H9 (cell line): Measurements from ENCODE around the gene PPP4R3B. TPM values are rescaled to one million over a fixed set of nuclear protein-coding genes. Genes with fewer than 3 reads are reported as not detected.

Experiments used
- DNase-seq: peaks from one replicate; pipeline ENCODE4 v3.0.0-alpha.2; 2017
- H2AFZ ChIP-seq: one replicate; pipeline ENCODE4 v1.6.1; 2013; ENCODE audit warnings: mild to moderate bottlenecking, low read length, control low read depth, moderate library complexity
- H2AK5ac ChIP-seq: 2 replicates; pipeline ENCODE4 v1.6.1; 2013; ENCODE audit warnings: low read length, control low read depth, mixed read lengths; ENCODE audit not compliant: insufficient read length
- H2BK120ac ChIP-seq: one replicate; pipeline ENCODE4 v1.6.1; 2013; ENCODE audit warnings: low read depth, mild to moderate bottlenecking, low read length, control low read depth, inconsistent platforms; ENCODE audit not compliant: poor library complexity, severe bottlenecking
- H2BK12ac ChIP-seq: 2 replicates; pipeline ENCODE4 v1.6.1; 2013; ENCODE audit warnings: low read length, control low read depth, mixed read lengths, low read depth; ENCODE audit not compliant: insufficient read length
- H2BK15ac ChIP-seq: 2 replicates; pipeline ENCODE4 v1.6.1; 2013; ENCODE audit warnings: low read depth, low read length, control low read depth
- H2BK20ac ChIP-seq: one replicate; pipeline ENCODE4 v1.6.1; 2013; ENCODE audit warnings: low read depth, mild to moderate bottlenecking, low read length, control low read depth, inconsistent platforms; ENCODE audit not compliant: poor library complexity, severe bottlenecking
- H2BK5ac ChIP-seq: 2 replicates; pipeline ENCODE4 v1.6.1; 2013; ENCODE audit warnings: low read length, control low read depth, mixed read lengths; ENCODE audit not compliant: insufficient read length
- H3K14ac ChIP-seq: 2 replicates; pipeline ENCODE4 v1.6.1; 2013; ENCODE audit warnings: low read length, control low read depth; ENCODE audit not compliant: insufficient read depth
- H3K18ac ChIP-seq: 2 replicates; pipeline ENCODE4 v1.6.1; 2013; ENCODE audit warnings: low read depth, mild to moderate bottlenecking, mixed read lengths, low read length, control low read depth; ENCODE audit not compliant: insufficient read length
- H3K23ac ChIP-seq: 2 replicates; pipeline ENCODE4 v1.6.1; 2013; ENCODE audit warnings: low read length, control low read depth, mixed read lengths, low read depth; ENCODE audit not compliant: insufficient read length
- H3K23me2 ChIP-seq: 2 replicates; pipeline ENCODE4 v1.6.1; 2013; ENCODE audit warnings: low read depth, mild to moderate bottlenecking, mixed read lengths, low read length, control low read depth; ENCODE audit not compliant: insufficient read length, poor library complexity, severe bottlenecking
- H3K27ac ChIP-seq: 2 replicates; pipeline ENCODE4 v1.5.1; 2013; ENCODE audit warnings: low read length, control low read depth, mixed read lengths, low read depth; ENCODE audit not compliant: insufficient read length
- H3K27me3 ChIP-seq: 2 replicates; pipeline ENCODE4 v1.6.1; 2013; ENCODE audit warnings: low read length, control low read depth, inconsistent platforms; ENCODE audit not compliant: insufficient read depth
- H3K4ac ChIP-seq: 2 replicates; pipeline ENCODE4 v1.6.1; 2013; ENCODE audit warnings: low read depth, mild to moderate bottlenecking, control low read depth, inconsistent platforms, low read length, moderate library complexity
- H3K4me1 ChIP-seq: 2 replicates; pipeline ENCODE4 v1.6.1; 2013; ENCODE audit warnings: low read length, control low read depth, inconsistent platforms; ENCODE audit not compliant: insufficient read depth
- H3K4me2 ChIP-seq: 2 replicates; pipeline ENCODE4 v1.6.1; 2013; ENCODE audit warnings: low read length, control low read depth, mixed read lengths; ENCODE audit not compliant: insufficient read length, insufficient read depth
- H3K56ac ChIP-seq: 2 replicates; pipeline ENCODE4 v1.6.1; 2013; ENCODE audit warnings: low read depth, mild to moderate bottlenecking, mixed read lengths, low read length, control low read depth; ENCODE audit not compliant: insufficient read length
- H3K79me1 ChIP-seq: 2 replicates; pipeline ENCODE4 v1.6.1; 2013; ENCODE audit warnings: low read depth, mild to moderate bottlenecking, moderate library complexity, low read length, control low read depth, inconsistent platforms; ENCODE audit not compliant: insufficient read depth, poor library complexity, severe bottlenecking
- H3K79me2 ChIP-seq: 2 replicates; pipeline ENCODE4 v1.6.1; 2013; ENCODE audit warnings: low read length, control low read depth, inconsistent platforms; ENCODE audit not compliant: insufficient read depth
- H3K9ac ChIP-seq: 2 replicates; pipeline ENCODE4 v1.6.1; 2013; ENCODE audit warnings: low read length, control low read depth, mixed read lengths; ENCODE audit not compliant: insufficient read length; ENCODE audit errors: extremely low read depth
- H3K9me3 ChIP-seq: one replicate; pipeline ENCODE4 v1.6.1; 2013; ENCODE audit warnings: low read depth, low read length, inconsistent platforms; ENCODE audit not compliant: control insufficient read depth
- H3T11ph ChIP-seq: one replicate; pipeline ENCODE4 v1.6.1; 2013; ENCODE audit warnings: mild to moderate bottlenecking, low read length, control low read depth, inconsistent platforms
- H4K20me1 ChIP-seq: one replicate; pipeline ENCODE4 v1.6.1; 2013; ENCODE audit not compliant: control insufficient read depth, insufficient read length, insufficient read depth
- H4K5ac ChIP-seq: 2 replicates; pipeline ENCODE4 v1.6.1; 2013; ENCODE audit warnings: low read depth, mild to moderate bottlenecking, mixed read lengths, low read length, control low read depth; ENCODE audit not compliant: insufficient read length
- H4K8ac ChIP-seq: replicated peaks from 2 replicates; pipeline ENCODE4 v1.6.1; 2013; ENCODE audit warnings: low read length, control low read depth, mixed read lengths, low read depth; ENCODE audit not compliant: insufficient read length
- H4K91ac ChIP-seq: 2 replicates; pipeline ENCODE4 v1.6.1; 2013; ENCODE audit warnings: low read depth, mild to moderate bottlenecking, moderate library complexity, mixed read lengths, low read length, control low read depth; ENCODE audit not compliant: insufficient read length
- H3K27ac Mint-ChIP-seq, 3 experiments: 2 replicates in 2 of 3; 3 replicates in 1 of 3; pipeline ENCODE4 v1.8.0; 2020 to 2021; ENCODE audit warnings: mixed read lengths in 3 of 3, mild to moderate bottlenecking in 1 of 3, moderate library complexity in 1 of 3
- H3K27me3 Mint-ChIP-seq: 2 replicates; pipeline ENCODE4 v1.8.0; 2021; ENCODE audit warnings: low read depth, mild to moderate bottlenecking, moderate library complexity, mixed read lengths
- H3K36me3 Mint-ChIP-seq, 3 experiments: 2 replicates in 2 of 3; 3 replicates in 1 of 3; pipeline ENCODE4 v1.8.0; 2020 to 2021; ENCODE audit warnings: low read depth in 3 of 3, mixed read lengths in 3 of 3; ENCODE audit not compliant: insufficient read depth in 1 of 3
- H3K4me1 Mint-ChIP-seq, 2 experiments: 2 replicates each; pipeline ENCODE4 v1.8.0; 2020; ENCODE audit warnings: mixed read lengths in 2 of 2
- H3K4me3 Mint-ChIP-seq, 2 experiments: 2 replicates in 1 of 2; 3 replicates in 1 of 2; pipeline ENCODE4 v1.8.0; 2020 to 2021; ENCODE audit warnings: mild to moderate bottlenecking in 2 of 2, mixed read lengths in 2 of 2, moderate library complexity in 1 of 2
- H3K9me3 Mint-ChIP-seq, 2 experiments: 2 replicates in 1 of 2; 3 replicates in 1 of 2; pipeline ENCODE4 v1.8.0; 2020; ENCODE audit warnings: mild to moderate bottlenecking in 2 of 2, mixed read lengths in 2 of 2, moderate library complexity in 1 of 2
- WGBS: extraction: QIAGEN DNeasy Blood & Tissue Kit; methylation state at CpG from one replicate; pipeline ENCODE4 v1.1.7; 2013; ENCODE audit warnings: missing lambda C conversion rate, low lambda C conversion rate, mixed read lengths; ENCODE audit not compliant: insufficient read length; ENCODE audit errors: extremely low coverage; 5-methylcytosine and 5-hydroxymethylcytosine counted together
- total RNA-seq: library from RNA; stranded (reverse); gene quantifications from 2 replicates; pipeline ENCODE4 v1.2.1, GENCODE V29; 2021
- TF ChIP-seq, protein P1 (sequence below): fragments of 200-600 bp; sonication (generic); conservative IDR thresholded peaks from 3 replicates; pipeline ENCODE4 v1.8.0; 2021; ENCODE audit warnings: antibody characterized with exemption, mild to moderate bottlenecking

PPP4R3B gene
- total RNA-seq, 1 experiment from 2014 or later: 37.6 TPM

DNA sequence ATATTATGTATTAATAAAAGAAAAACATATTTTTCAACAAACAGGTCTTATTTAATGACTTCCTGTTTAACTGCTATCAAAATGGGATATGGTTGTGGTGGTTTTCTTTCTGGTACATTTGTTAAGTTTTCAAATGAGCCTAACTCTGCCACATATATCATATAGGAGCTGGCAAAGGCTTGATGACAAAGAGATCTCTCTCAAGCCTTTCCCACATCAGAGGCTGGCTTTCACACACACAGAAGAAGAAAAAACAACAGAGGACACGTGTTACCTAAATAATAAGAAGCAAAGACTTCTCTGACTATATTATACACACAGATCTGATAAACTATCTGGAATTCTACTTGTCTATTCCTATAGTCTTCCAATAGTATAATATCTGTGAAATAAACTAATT lies 51.8 kb downstream of the PPP4R3B start:
- WGBS: no CpG with 5 or more reads among the region's 1 CpG
- Histone ChIP-seq H2BK12ac (no peak overlapping the region), H3K4me1 (no peaks in the 10 kb centered on the region), H3T11ph (no peak overlapping the region), H4K5ac (no peak overlapping the region), H3K4me2 (no peak overlapping the region), H3K27me3 (no peaks in the 10 kb centered on the region), H3K9ac (no peak overlapping the region), H4K20me1 (no peaks in the 10 kb centered on the region), H3K23ac (no peak overlapping the region), H3K79me2 (no peaks in the 10 kb centered on the region), H4K8ac (no peak overlapping the region), H2BK120ac (no peak overlapping the region), H3K27ac (no peak overlapping the region), H2BK20ac (no peak overlapping the region), H2AFZ (no peak overlapping the region), H3K79me1 (no peaks in the 10 kb centered on the region), H3K9me3 (peaks cover 8% of the 10 kb centered on the region), H2BK15ac (no peak overlapping the region), H3K23me2 (no peaks in the 10 kb centered on the region), H2AK5ac (no peak overlapping the region), H3K18ac (no peak overlapping the region), H4K91ac (no peak overlapping the region), H3K56ac (no peak overlapping the region), H3K14ac (no peak overlapping the region), H2BK5ac (no peak overlapping the region), H3K4ac (no peak overlapping the region)
- TF ChIP-seq, protein P1, sequence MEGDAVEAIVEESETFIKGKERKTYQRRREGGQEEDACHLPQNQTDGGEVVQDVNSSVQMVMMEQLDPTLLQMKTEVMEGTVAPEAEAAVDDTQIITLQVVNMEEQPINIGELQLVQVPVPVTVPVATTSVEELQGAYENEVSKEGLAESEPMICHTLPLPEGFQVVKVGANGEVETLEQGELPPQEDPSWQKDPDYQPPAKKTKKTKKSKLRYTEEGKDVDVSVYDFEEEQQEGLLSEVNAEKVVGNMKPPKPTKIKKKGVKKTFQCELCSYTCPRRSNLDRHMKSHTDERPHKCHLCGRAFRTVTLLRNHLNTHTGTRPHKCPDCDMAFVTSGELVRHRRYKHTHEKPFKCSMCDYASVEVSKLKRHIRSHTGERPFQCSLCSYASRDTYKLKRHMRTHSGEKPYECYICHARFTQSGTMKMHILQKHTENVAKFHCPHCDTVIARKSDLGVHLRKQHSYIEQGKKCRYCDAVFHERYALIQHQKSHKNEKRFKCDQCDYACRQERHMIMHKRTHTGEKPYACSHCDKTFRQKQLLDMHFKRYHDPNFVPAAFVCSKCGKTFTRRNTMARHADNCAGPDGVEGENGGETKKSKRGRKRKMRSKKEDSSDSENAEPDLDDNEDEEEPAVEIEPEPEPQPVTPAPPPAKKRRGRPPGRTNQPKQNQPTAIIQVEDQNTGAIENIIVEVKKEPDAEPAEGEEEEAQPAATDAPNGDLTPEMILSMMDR: no peak
- Mint-ChIP-seq H3K27ac (no peak overlapping the region), H3K27me3 (no peaks in the 10 kb centered on the region), H3K4me3 (no peak overlapping the region), H3K36me3 (peaks cover 45 to 67% (median 61%) of the 10 kb centered on the region in 3 experiments), H3K4me1 (no peaks in the 10 kb centered on the region), H3K9me3 (peaks cover 14 to 16% of the 10 kb centered on the region in 2 experiments)
- DNase-seq: no peak
